GM19438 (cell line): ENCODE measurements around the gene POC1B.

Experiments used
- ATAC-seq: cut with Tn5 transposase; IDR thresholded peaks from one replicate; pipeline ENCODE4 v1.9.1; 2021; ENCODE audit warnings: low read depth; ENCODE audit not compliant: unreplicated experiment

The POC1B gene

DNA sequence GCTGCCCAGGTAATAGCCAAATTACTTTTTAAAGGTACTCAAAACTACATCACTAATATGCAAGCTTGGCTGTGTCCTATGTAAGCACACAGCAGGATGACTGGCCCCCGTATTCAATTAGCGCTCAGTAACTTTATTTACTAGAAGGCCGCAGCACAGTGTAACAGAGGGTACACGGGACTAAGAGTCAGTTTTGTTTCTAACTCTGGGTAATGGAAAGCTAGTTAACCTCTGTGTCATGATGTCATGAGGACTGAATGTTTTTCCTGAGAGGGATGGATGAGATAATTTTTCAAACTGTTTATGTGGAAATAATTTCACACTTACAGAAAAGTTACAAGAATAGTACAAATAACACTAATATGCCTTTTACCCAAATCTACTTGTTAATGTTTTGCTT, 28.4 kb downstream of the POC1B start:
- ATAC-seq, result no peak

DNA sequence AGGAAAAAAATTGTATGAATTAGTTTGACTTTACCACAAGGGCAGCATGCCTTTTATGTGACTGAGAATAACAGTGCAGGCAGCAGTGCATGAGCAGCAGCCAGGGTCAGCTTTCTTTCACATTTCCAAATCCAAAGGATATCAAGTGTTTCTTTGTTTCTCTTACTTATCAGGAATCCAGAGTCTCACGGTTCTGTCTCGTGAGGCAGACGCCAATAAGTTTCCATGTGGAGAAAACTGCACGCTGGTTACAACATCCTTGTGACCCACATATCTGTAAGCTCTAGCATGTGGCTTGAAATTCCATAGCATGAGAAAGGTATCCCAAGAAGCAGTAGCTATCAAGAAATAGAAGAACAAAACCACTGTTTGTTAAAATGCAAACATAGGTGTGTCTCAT, 28.8 kb downstream of the POC1B start:
- no peak for ATAC-seq

DNA sequence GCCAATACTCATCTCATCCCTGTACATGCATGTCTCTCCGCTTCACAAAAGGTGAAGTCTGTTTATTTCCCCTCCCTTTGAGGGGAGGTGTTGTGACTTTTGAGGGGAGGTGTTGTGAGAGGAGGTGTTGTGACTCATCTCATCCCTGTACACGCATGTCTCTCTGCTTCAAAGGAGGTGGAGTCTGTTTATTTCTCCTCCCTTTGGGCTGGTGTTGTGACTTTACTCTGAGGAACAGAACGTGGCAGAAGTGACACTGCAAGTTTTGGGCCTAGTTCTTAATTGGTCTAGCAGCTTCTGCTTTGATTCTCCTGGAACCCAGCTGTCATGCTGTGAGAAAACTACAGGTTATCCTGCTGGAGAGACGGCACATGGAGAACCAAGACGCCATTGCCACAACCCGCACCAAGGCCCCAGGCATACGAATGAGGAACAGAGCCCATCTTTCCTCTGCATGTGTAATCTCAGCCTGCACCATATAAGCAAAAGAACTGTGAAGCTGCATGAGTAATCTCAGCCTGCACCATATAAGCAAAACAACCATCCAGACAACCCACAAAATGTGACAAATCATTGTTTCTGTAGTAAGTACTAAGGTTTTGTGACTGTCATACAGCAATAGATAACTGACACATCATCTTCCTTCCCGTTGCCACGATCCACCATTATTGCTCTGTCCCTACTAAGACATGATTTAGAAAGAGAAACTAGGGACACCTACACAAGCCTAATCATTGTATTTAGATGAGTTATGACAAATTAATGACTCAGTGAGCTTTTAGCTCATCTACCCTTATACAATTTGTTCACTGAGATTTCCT, 31.2 kb downstream of the POC1B start:
- ATAC-seq, result peak; percentile 45

DNA sequence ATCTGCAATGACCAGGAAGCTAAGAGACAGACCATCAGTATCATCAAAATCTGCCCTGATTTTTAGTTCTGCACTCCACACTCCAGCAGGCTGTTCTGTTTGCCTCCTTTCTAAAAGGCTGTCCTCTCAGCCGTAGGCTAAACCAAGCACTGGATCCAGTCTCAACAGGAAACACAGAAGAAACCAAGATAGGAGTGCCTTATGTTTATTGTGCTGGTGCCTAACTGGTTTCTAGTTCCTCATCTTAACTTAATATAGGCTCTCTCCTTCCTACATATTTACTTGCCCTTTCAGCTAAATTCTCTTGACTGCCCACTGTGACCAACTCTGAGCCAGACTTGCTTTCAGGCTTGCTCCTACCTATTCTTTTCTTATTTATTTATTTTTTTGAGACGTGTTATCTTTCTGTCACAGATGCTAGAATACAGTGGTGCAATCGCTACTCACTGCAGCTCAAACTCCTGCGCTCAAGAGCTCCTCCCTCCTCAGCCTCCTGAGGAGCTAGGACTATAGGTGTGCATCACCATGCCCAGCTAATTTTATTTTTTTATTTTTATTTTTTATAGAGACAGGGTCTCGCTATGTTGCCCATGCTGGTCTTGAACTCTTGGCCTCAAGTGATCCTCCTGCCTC, 32.1 kb downstream of the POC1B start:
- ATAC-seq, result peak; percentile 39

DNA sequence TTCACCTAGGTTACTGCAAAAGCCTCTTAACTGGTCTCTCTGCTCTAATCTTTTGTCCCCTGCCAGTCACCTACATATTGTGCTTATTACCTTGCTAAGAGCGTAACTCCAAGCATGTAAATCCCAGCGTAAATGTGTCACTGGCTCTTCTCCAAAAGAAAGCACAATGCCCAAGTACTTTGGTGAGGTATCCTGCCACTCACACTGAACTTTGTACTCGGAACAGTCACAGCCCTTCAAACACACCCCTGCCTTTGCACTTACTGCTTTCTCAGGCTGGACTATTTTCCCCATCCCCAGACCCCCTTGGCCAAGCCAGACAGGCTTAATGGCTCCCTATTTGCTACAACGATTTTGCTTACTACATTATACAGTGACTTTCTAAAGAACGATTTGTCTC, 33.0 kb downstream of the POC1B start:
- ATAC-seq, result no peak

DNA sequence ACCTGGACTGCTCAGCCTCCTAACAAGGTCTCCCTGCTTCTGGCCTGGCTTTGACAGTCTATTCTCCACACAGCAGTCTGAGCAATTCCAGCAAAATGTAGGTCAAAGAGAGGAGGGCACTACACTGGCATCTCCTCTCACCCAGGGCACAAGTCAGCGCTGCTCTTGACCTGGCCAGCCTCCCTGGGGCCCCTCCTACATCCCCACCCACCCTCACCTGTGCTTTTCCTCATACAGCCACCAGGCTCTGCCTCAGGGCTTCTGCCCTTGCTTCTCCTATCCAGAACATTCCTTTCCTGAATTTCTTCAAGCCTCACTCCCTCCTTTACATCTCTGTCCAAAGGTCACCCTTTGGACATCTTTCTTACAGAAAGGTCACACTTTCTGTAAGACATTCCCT, 34.9 kb downstream of the POC1B start:
- ATAC-seq, result no peak

DNA sequence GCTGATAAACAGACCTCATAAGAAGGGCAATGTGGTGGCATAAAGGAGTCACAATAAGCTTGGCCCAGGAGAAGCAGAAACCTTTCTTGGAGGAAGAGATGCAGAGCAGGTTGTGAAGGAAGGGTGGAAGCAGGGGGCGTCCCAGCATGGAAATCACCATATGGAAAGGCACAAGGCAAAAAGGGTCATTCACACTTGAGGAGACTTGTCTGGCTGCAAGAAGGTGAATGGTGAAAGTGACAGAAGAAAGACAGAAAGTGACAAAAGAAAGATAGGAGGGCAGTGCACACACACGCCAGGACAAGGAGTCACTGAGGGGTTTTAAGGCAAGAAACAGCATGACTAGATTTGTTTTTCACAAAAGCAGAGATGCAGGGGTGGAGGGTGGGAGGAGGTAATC, 39.6 kb downstream of the POC1B start:
- no peak for ATAC-seq

DNA sequence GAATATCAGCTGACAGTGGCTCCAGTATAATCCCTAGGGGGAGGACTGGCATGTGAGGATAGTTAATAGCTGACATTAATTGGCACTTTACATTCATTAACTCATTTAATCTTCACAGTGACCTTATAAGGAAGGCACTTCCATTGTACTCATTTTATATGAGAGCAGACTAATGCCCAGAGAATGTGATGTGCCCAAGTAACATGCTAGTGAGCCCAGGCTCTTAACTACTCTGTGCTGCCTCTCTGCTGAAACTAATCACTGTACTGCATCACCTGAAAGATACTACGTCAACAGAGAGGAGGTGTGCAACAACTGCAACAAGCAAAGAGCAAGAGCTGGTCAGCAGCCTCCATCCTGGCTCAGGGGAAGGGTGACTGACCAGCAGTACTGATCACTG, 41.4 kb downstream of the POC1B start:
- no peak for ATAC-seq

DNA sequence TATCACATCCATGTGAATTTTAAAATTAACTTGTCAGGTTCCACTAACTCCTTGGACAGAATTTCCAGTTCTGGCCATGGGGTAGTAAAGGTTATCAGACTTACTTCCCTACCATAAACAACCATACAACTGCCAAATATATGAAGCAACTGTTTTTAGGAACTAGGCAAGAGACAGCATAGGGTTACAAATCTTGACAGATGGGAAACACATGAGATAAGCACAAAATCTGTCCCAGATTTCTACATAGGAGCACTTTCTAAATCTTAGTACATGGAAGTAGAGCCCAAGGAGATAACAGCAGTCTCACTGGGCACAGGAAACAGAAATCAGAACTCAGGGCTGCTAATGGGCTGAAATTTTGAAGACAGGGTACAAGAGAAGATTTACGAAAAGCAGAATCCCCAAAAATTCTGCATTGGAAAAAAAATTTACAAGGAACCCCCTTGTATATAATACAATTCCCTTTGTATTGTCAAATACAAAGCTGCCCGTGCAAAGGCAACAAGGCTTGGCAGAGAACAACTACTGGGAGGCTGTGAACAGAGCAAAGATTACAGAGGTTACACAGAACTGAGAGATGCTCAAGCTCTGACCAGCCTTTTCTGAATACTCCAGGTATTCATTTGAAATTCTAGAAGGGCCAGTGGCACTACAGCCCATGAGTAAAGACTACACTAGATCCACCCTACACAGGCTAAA, 44.5 kb downstream of the POC1B start:
- ATAC-seq, result no peak

DNA sequence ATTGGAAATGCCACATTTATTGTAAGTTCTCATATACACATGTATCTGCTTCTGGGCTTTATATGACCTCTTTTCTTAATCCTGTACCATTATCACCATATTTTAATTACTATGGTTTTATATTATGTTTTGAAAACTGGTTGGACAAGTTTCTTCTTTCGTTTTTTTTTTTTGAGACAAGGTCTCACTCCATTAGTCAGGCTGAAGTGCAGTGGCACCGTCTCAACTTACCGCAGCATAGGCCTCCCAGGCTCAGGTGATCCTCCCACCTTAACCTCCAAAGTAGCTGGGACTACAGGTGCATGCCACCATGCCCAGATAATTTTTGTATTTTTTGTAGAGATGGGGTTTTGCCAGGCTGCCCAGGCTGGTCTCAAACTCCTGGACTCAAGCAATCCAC, 45.9 kb downstream of the POC1B start:
- ATAC-seq, result no peak

DNA sequence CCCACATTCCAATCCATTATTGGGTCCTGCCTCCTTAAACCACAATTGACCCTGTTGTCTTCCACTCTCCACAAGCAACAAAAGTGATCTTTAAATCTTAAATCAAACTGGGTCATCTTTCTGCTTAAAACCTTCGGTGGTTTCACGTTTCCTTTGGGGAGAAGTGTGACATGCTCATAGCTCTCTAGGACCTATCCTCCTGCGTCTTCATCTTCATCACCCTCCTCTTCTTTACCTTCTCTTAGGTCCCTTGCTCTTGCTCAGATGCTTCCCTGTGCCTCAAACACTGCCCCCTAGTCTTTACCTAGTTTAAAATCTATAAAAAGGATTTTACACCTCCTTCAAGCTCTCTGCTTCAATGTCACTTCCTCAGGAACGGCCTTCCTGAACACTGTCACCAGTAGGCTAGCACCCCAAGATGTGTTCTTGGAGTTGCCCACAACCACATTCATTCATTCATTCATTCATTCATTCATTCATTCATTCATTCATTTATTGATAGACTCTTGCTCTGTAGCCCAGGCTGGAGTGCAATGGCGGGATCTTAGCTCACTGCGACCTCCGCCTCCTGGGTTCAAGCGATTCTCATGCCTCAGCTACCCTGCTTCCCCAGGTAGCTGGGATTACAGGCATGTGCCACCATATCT, 48.1 kb downstream of the POC1B start:
- ATAC-seq, result no peak

DNA sequence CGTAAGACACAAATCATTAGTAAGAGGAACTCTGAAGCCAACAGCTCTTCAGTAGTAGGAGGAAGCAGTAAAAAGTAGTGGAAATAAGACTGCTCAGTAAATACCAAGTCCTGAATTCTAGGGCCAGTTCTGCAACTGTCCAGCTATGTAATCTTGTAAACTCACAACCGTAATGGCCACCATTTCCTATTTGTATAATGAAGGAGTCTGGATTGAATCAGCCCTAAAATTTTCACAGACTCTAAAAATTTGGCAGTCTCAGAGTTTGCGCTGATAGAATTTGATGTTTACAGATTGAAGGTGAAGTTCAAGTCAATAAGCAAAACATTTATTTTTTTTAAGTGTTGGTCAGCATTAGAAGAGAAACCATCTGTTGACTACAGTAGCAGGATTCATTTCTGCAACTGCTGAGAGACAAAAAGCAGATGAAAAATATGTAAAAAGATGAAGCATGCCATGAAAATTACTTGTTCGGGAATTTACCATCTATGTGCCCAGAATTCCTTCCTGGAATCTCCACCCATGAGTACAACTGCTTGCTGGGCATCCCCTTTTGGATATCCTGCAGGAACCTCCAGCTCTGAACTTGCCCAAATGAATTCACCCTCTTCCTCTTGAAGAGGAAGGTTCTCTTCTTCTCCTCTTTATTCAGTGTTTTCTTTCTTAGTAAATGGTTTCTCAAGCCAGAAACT, 48.8 kb downstream of the POC1B start:
- no peak for ATAC-seq

DNA sequence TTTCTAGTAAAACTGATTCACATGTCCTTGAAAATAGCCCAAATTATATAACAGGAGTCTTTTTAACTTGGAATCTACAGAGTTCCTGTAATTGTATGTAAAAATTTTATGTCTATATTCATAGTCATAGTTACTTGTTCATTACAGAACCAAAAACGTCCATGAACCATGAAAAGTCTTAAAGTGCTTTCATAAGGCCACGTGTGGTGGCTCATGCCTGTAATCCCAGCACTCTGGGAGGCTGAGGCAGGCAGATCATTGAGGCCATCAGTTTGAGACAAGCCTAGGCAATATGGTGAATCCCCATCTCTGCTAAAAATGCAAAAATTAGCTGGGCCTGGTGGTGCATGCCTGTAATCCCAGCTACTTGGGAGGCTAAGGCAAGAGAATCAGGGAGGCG, 49.6 kb downstream of the POC1B start:
- ATAC-seq, result no peak

DNA sequence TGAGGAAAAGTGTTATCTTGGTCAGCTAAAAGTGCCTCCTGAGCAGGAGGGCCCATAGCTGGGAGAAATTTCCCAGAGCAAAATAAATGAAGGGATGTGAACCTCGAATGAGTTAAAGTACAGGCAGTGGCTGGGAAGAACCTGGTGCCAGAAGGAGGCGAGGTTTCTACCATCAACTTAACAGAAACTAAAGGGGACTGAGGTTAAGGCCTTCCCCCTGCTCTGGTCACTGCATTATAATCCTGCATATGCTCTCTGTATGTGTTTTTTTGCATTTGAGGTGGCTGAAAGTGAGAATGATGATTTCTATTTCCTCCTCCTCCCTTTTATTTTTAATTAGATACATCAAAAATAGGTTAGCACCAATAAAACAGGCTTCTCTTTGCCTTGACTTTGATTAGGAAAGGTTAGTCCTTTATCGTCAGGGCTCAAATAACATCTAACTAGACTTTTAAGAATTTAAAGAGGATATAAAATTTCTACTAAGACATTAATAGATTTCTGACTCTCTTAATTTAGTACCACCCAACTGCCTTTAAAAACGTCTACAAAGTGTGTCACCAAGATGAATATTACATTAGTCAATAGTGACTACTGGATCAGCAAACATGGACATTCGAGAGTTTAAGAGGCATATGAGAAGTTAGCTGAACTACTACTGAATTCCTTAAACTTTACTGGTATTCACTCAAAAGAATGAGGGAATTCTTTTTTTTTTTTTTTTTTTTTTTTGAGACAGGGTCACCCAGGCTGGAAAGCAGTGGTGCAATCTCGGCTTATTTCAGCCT, 50.5 kb downstream of the POC1B start:
- ATAC-seq, result no peak

DNA sequence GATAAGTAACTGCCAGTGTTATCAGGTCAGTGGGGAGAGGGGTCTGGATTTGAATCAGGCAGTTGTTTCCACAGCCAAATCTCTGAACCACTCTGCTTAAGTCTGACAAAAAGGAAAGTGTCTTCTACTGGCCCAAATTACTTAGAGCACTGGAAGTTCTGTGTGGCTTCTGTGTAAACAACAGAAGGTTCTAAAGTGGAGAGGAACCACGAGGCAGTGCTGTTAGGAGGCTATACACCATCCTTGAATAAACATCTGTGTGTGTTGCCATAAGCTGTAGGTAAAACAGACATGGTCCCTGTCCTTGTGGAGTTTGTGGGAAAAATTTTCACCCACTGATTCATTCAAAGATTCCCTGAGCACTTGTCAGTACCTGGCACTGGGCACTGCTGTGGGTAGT, 51.2 kb downstream of the POC1B start:
- no peak for ATAC-seq

DNA sequence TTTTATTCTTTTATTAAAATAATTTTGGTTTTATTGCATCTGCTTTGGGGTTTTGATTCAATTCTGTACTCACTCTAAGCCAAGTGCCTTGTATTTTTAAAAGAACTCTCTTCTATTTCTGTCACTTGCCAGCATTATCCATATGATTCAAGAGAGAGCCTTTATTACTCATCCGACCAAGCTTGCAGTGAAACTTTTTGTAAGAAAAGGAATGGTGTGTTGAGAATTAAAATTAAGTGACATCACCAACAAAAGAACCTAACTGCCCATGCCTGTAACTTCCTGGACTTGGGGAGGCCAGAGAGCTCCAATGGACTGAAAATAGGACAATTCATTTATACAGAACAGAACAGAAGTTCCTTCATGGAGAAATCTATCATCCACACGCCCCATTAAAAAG, 53.3 kb downstream of the POC1B start:
- ATAC-seq, result no peak

DNA sequence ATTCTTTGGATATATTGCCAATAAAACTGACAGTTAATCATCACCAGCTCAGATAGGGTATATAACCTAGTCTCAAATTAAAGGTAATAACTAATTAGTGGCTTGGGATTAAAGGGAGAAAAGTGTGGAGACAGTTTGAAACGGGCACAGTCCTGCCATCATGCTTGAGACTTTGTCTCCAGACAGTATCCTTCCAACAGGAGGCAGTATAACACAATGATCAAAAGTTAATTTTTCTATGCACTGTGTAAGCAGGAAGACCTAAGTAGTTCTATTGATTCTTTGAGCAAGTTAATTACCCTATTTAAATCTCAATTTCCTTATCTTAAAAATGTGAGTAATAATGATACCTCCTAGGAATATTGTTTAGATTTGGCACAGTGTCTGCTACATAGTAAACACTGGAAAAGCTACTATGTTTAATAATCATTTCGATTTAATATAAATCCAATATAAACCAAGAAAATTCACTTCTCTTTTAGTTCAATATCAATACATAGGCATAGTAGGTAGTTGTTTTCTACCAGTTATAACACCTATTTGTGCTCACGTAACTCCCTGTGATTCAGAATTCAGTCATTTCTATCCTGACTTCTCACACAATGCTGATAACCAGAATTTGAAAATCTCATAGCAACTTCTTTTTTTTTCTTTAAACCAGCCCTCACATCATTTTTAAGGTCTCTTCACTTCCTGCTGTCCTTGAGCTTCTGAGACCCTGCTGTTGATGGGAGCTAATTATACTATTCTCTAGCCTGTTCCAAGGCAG, 54.9 kb downstream of the POC1B start:
- no peak for ATAC-seq

DNA sequence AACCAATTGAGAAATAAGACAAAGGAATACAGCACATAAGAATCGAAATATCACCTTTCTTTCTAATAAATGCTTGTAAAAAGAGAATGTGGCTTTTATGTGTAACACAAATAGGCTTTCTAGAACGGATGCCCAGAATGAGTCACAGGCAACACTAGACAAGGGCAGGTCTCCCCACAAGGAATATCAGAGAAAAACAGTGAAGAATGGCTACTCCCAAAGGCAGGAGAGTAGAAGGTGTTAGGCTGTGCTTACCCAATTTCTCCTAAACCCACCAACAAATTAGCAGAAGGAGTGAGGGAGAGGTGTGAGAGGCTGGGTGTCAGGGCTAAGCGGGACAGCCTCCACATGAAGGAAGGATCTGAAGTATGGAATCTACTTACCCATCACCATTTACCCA, 56.5 kb downstream of the POC1B start:
- ATAC-seq, result peak; percentile 58

DNA sequence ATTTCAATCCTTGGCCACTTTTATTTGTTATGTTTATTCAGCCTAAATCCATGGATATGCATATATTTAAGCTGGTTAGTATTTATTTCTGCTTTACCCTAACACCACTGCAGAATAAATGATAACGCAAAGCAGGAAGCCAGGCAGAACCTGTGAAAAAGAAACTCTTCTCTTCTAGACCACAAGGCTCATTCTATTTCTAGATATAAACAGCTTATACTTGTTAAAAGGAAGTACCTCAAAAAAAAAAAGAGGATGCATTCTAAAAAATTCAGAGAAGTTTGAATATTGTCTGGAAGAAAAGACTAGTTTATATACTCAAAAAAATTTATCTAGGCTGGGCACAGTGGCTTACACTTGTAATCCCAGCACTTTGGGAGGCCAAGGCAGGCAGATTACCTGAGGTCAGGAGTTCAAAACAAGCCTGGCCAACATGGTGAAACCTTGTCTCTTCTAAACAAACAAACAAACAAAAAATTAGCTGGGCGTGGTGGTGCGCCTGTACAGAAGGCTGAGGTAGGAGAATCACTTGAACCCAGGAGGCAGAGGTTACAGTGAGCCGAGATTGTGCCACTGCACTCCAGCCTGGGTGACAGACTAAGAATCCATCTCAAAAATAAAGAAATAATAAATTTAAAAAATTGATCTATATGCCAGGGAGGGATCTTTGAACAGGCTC, 57.1 kb downstream of the POC1B start:
- ATAC-seq, result peak; percentile 75
